HAP-1 (cell line): ENCODE data around the gene ARHGAP24.

Source experiments
- DNase-seq, 2 experiments: peaks; one replicate each; pipeline ENCODE4 v3.0.0-alpha.2; 2016 to 2020; ENCODE audit warnings: low spot score in 2 of 2
- H3K27me3 ChIP-seq: fragments of 250-450 bp; sonication (Bioruptor Pico); 2 replicates; pipeline ENCODE4 v1.5.1; 2020; ENCODE audit warnings: low read depth, mild to moderate bottlenecking, moderate library complexity
- H3K36me3 ChIP-seq: fragments of 250-450 bp; sonication (Bioruptor Pico); replicated peaks from 2 replicates; pipeline ENCODE4 v1.5.1; 2020; ENCODE audit warnings: mild to moderate bottlenecking
- H3K4me1 ChIP-seq: fragments of 250-450 bp; sonication (Bioruptor Pico); 2 replicates; pipeline ENCODE4 v1.5.1; 2020; ENCODE audit warnings: mild to moderate bottlenecking
- H3K4me3 ChIP-seq: fragments of 250-450 bp; sonication (Bioruptor Pico); 2 replicates; pipeline ENCODE4 v1.5.1; 2020; ENCODE audit warnings: mild to moderate bottlenecking, moderate library complexity
- H3K9me3 ChIP-seq: fragments of 250-450 bp; sonication (Bioruptor Pico); 2 replicates; pipeline ENCODE4 v1.5.1; 2020; ENCODE audit warnings: mild to moderate bottlenecking, moderate library complexity
- in situ Hi-C: fragments of 300-500 bp; cut with MboI; formaldehyde crosslinking; loops from 3 replicates; pipeline ENCODE4 v1.14.3; 2020; ENCODE audit warnings: low sequenced_read_pairs, inconsistent platforms, mixed read lengths

ARHGAP24 gene

GRCh38 chr4:85970535-85970934 lies 495.6 kb downstream of the ARHGAP24 start:
- no peak for DNase-seq
- Histone ChIP-seq H3K4me3 (no peak overlapping the region), H3K4me1 (no peaks in the 10 kb centered on the region), H3K36me3 (no peaks in the 10 kb centered on the region), H3K27me3 (no peaks in the 10 kb centered on the region), H3K9me3 (no peaks in the 10 kb centered on the region)
- in situ Hi-C loops = loop anchor here (25.0 kb wide), 1 partner anchor 183 kb away; no protein-coding TSS in a partner anchor

DNA sequence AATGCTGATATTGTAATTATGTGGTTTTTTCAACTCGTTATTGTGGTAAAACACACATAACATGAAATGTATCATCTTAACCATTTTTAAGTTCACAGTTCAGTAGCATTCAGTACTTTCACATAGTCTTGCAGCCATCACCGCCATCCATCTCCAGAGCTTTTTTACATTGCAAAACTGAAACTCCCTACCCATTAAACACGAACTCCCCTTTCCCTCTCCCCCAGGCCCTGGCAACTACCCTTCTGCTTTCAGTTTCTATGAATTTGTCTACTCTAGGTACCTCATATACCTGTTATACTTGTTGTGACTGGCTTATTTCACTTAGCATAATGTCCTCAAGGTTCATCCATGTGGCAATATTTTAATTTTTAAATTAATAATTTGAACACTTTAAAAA lies 504.3 kb downstream of the ARHGAP24 start:
- H3K4me3 ChIP-seq = no peak overlapping the region
- no peak for DNase-seq
- H3K4me1 ChIP-seq = no peaks in the 10 kb centered on the region
- H3K9me3 ChIP-seq = no peaks in the 10 kb centered on the region
- H3K27me3 ChIP-seq = no peaks in the 10 kb centered on the region
- in situ Hi-C loops = no loop called here
- H3K36me3 ChIP-seq = no peaks in the 10 kb centered on the region

- DNase-seq = no peak
- H3K36me3 ChIP-seq = no peaks in the 10 kb centered on the region
- in situ Hi-C loops = no loop called here
- H3K9me3 ChIP-seq = no peaks in the 10 kb centered on the region
- peaks cover 3% of the 10 kb centered on the region; the same call in 1 of the 2 replicates for H3K27me3 ChIP-seq
- H3K4me3 ChIP-seq = no peak overlapping the region
- H3K4me1 ChIP-seq = 0 out of 2 replicates have a peak, but pooled peaks cover 6% of the 10 kb centered on the region
These were observed 511.3 kb downstream of the ARHGAP24 start for GRCh38 chr4:85986266-85986665.

GRCh38 chr4:85993641-85994040 lies 518.7 kb downstream of the ARHGAP24 start:
- in situ Hi-C loops = no loop called here
- no peaks in the 10 kb centered on the region for H3K36me3 ChIP-seq
- H3K27me3 ChIP-seq = no peaks in the 10 kb centered on the region
- H3K9me3 ChIP-seq = no peaks in the 10 kb centered on the region
- no peaks in the 10 kb centered on the region for H3K4me1 ChIP-seq
- H3K4me3 ChIP-seq = no peak overlapping the region
- no peak for DNase-seq

GRCh38 chr4:85994576-85994975 lies 519.6 kb downstream of the ARHGAP24 start:
- H3K27me3 ChIP-seq = no peaks in the 10 kb centered on the region
- H3K36me3 ChIP-seq = no peaks in the 10 kb centered on the region
- no peaks in the 10 kb centered on the region for H3K9me3 ChIP-seq
- H3K4me1 ChIP-seq = no peaks in the 10 kb centered on the region
- in situ Hi-C loops = no loop called here
- no peak for DNase-seq
- no peak overlapping the region for H3K4me3 ChIP-seq

GRCh38 chr4:85995361-85995760 lies 520.4 kb downstream of the ARHGAP24 start:
- H3K36me3 ChIP-seq = no peaks in the 10 kb centered on the region
- DNase-seq = no peak
- in situ Hi-C loops = no loop called here

DNA sequence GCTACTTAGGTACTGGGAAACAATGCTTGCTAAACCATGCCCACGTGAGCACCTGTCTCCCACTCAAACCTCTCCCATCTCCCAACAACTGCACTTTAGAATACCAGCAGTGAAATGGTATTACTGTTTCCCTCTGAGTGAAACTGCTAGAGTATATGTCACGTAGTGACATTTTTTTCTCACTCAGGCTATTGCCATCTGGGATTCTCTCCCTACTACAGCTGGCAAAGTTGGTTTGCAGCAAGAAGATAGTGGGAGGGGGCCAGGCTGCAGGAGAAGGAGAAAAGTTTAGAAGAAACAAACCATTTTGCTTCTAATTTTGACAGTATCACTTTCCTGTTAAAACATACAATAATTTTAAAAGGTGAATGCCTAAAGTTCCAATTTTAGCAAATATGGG lies 526.6 kb downstream of the ARHGAP24 start:
- Histone ChIP-seq H3K4me1 (no peaks in the 10 kb centered on the region), H3K4me3 (no peak overlapping the region), H3K27me3 (0 out of 2 replicates have a peak, but pooled peaks cover 3% of the 10 kb centered on the region), H3K36me3 (no peaks in the 10 kb centered on the region), H3K9me3 (no peaks in the 10 kb centered on the region)
- no peak for DNase-seq
- in situ Hi-C loops = no loop called here

More at GRCh38 chr4:85995361-85995760, 520.4 kb downstream of the ARHGAP24 start:
- Histone ChIP-seq H3K9me3 (no peaks in the 10 kb centered on the region), H3K4me3 (no peak overlapping the region), H3K4me1 (no peaks in the 10 kb centered on the region), H3K27me3 (no peaks in the 10 kb centered on the region)

DNA sequence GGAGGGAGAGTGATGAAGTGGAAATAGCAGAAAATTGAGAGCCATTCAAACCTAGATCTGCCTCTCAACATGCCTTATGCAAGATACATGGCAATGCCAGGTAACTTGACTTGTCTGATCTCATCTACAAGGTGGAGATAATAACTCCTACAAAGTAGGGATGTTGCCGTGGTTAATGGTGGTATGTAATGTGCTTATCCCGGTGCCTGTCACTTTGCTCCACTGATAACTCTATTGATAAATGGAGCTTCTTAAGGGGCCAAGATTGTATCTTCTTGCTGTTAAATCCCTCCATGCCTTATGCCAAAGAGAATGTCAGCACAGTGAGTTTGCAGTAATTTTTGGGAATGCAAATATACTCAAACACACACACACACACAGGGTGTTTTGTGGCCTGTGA lies 529.1 kb downstream of the ARHGAP24 start:
- Histone ChIP-seq H3K9me3 (no peaks in the 10 kb centered on the region), H3K36me3 (no peaks in the 10 kb centered on the region), H3K27me3 (0 out of 2 replicates have a peak, but pooled peaks cover 3% of the 10 kb centered on the region), H3K4me1 (no peaks in the 10 kb centered on the region), H3K4me3 (no peak overlapping the region)
- in situ Hi-C loops = no loop called here
- DNase-seq = no peak

DNA sequence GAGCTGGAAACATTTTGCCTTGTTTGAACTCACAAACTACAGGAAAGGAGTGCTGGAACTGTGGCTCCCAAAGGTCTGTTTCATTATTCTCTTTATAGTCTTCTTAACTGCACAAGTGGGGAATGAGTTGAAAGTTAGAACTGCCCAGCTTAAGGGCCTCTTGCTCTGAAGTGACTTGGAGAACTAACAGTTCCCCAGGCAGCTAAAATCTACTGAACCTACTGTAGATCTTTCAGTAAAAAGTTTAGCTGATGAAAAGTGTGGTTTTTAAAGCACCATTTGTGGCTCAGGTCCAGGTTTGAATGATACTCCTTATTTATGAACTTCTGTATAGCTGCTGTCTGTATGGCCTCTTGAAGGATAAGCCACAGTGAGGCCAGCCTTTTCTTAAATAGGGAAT lies 531.1 kb downstream of the ARHGAP24 start:
- no peaks in the 10 kb centered on the region for H3K36me3 ChIP-seq
- in situ Hi-C loops = no loop called here
- 0 out of 2 replicates have a peak, but pooled peaks cover 3% of the 10 kb centered on the region for H3K27me3 ChIP-seq
- no peaks in the 10 kb centered on the region for H3K9me3 ChIP-seq
- no peak overlapping the region for H3K4me3 ChIP-seq
- no peak for DNase-seq
- H3K4me1 ChIP-seq = no peaks in the 10 kb centered on the region

- in situ Hi-C loops = no loop called here
- no peak for DNase-seq
- no peaks in the 10 kb centered on the region for H3K27me3 ChIP-seq
- H3K4me1 ChIP-seq = no peaks in the 10 kb centered on the region
- H3K36me3 ChIP-seq = no peaks in the 10 kb centered on the region
- H3K9me3 ChIP-seq = no peaks in the 10 kb centered on the region
- H3K4me3 ChIP-seq = no peak overlapping the region
These were observed 532.1 kb downstream of the ARHGAP24 start for GRCh38 chr4:86007042-86007441.

GRCh38 chr4:86011117-86011516 lies 536.2 kb downstream of the ARHGAP24 start:
- DNase-seq = no peak
- H3K4me1 ChIP-seq = no peaks in the 10 kb centered on the region
- no peaks in the 10 kb centered on the region for H3K36me3 ChIP-seq
- no peaks in the 10 kb centered on the region for H3K27me3 ChIP-seq
- no peaks in the 10 kb centered on the region for H3K9me3 ChIP-seq
- H3K4me3 ChIP-seq = no peak overlapping the region
- in situ Hi-C loops = no loop called here

DNA sequence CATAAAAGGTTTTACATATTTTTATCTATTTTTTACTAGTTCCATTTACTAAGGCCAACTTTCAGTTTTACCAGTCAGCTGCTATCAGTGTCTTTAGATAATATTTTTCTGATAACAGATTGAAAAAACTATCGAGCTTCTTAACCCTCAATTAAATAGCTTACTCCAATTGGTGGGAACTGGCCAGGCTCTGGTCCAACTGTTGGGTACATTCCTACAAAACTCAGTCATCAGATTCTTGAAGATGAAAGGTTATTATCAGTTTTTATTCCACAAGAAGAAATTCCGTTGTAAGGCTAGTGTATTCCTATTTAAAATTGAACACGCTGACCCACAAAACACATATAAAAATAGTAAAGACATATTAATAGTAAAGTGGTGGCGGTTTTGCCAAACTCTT lies 538.7 kb downstream of the ARHGAP24 start:
- no peak overlapping the region for H3K4me3 ChIP-seq
- in situ Hi-C loops = no loop called here
- H3K36me3 ChIP-seq = no peaks in the 10 kb centered on the region
- no peak for DNase-seq
- H3K4me1 ChIP-seq = no peaks in the 10 kb centered on the region
- no peaks in the 10 kb centered on the region for H3K27me3 ChIP-seq
- no peaks in the 10 kb centered on the region for H3K9me3 ChIP-seq

DNA sequence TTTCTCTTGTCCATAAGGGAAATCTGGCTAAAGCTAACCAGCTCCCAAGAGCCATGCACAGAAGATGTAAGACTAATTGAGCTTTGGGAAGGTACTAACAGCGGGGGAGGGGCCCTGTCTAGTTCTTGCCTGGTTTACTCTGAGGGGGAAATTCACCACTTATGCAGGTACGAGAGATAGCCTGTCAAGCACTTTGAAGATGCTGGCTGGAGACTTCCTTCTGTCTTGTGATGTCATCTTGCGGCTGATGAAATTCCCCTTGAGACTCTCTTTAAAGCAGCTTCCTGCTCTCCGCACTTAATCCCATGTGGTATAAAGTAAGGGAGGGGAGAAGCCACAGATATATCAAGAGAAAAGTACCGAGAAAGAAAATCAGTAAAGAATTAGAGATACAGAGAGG lies 539.6 kb downstream of the ARHGAP24 start:
- H3K27me3 ChIP-seq = no peaks in the 10 kb centered on the region
- no peaks in the 10 kb centered on the region for H3K9me3 ChIP-seq
- H3K4me1 ChIP-seq = no peaks in the 10 kb centered on the region
- H3K36me3 ChIP-seq = no peaks in the 10 kb centered on the region
- no peak for DNase-seq
- no peak overlapping the region for H3K4me3 ChIP-seq
- in situ Hi-C loops = no loop called here

DNA sequence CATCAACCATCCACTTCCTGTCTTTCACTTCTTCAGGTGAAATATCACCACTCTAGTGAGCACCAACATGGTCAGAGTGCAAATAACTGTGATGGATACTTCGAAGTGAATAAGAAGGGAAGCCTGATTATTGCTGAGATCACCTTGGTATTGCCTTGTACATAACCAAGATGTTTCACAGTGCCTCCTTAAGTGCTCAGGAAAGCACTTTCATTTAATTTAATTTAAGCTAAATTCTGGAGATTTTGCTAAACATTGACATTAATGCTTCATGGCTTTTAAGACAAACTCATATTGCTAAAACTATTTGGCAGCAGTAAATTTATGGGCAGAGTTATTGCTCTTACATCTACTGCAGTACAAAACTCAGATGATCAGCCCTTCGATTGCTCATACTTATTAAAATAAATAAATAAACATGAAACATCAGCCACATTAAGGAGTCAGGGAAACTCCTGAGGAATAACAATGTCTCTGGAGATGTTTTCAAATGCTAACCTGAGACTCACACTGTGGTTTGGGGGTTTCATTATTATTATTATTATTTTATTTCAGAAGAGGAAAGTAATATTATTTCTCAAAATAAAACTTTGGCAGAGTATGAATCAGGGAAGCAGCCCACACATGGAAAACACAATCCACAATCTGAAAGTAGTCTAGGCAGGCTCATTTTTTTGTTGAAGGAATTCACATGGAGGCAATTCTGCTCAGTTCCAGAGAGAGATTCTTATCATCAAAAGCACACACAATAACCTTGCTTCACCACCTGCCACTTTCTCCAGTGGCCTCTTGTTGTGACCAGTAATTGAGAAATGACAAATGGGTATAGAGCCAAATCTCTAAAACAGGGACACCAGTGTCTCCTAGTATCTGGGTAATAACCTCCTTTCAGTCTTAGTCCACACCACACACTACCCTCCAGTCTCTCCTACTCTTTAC lies 540.7 kb downstream of the ARHGAP24 start:
- in situ Hi-C loops = no loop called here
- no peaks in the 10 kb centered on the region for H3K9me3 ChIP-seq
- no peaks in the 10 kb centered on the region for H3K27me3 ChIP-seq
- no peaks in the 10 kb centered on the region for H3K36me3 ChIP-seq
- DNase-seq = no peak
- H3K4me1 ChIP-seq = no peaks in the 10 kb centered on the region
- H3K4me3 ChIP-seq = no peak overlapping the region
